K562 (cell line): Measurements from ENCODE around the gene EIF1B. TPM values are rescaled to one million over a fixed set of nuclear protein-coding genes. Genes with fewer than 3 reads are reported as not detected.
A peak's percentile ranks its signal among the peaks of the same experiment; 100 is the strongest.

ENCODE experiments used
- ARNT ChIP-seq, 2 experiments: fragments of 450-650 bp; IDR thresholded peaks; 2 replicates each; pipeline ENCODE4 v1.6.1; 2016; ENCODE audit warnings: mild to moderate bottlenecking in 1 of 2
- ATF7 ChIP-seq: fragments of 450-650 bp; IDR thresholded peaks from 2 replicates; pipeline ENCODE4 v1.7.1; 2014; ENCODE audit warnings: mild to moderate bottlenecking, moderate library complexity
- CHD2 ChIP-seq: IDR thresholded peaks from 2 replicates; pipeline ENCODE4 v1.6.1; 2011; ENCODE audit warnings: low read depth, low read length
- ELF1 ChIP-seq: fragments of 200-800 bp; sonication (Bioruptor generic); IDR thresholded peaks from 2 replicates; pipeline ENCODE4 v1.6.1; 2016; ENCODE audit warnings: missing genetic modification characterization, missing compliant biosample characterization
- MAZ ChIP-seq, 2 experiments: fragments of 450-650 bp in 1 of 2; sonication (generic) in 1 of 2; formaldehyde crosslinking; IDR thresholded peaks in 1 of 2; conservative IDR thresholded peaks in 1 of 2; 2 replicates each; pipeline versions ENCODE4 v1.4.0 to v1.5.0; 2020; ENCODE audit warnings: mild to moderate bottlenecking in 1 of 2, missing genetic modification reagents in 1 of 2
- NR4A1 ChIP-seq, 2 experiments: fragments of 250-450 bp in 1 of 2; fragments of 450-650 bp in 1 of 2; sonication (Bioruptor Pico) in 1 of 2; IDR thresholded peaks; 2 replicates each; pipeline versions ENCODE4 v1.4.0 to v1.6.1; 2016 to 2020; ENCODE audit warnings: mild to moderate bottlenecking in 2 of 2, missing compliant biosample characterization in 1 of 2, missing genetic modification characterization in 1 of 2, moderate library complexity in 1 of 2
- PHF8 ChIP-seq: fragments of 200-600 bp; sonication (generic); IDR thresholded peaks from 2 replicates; pipeline ENCODE4 v1.6.1; 2012; ENCODE audit warnings: mixed run types, mild to moderate bottlenecking, inconsistent platforms, low read length, moderate library complexity, borderline replicate concordance
- RNF2 ChIP-seq: sonication (generic); IDR thresholded peaks from 2 replicates; pipeline ENCODE4 v1.6.1; 2016
- TAF1 ChIP-seq: IDR thresholded peaks from 2 replicates; pipeline ENCODE4 v1.6.1; 2011; ENCODE audit warnings: mild to moderate bottlenecking, low read length, moderate library complexity; ENCODE audit not compliant: insufficient read depth, control insufficient read depth, severe bottlenecking; ENCODE audit errors: extremely low read depth
- ZFP1 ChIP-seq: fragments of 450-650 bp; formaldehyde crosslinking; IDR thresholded peaks from 2 replicates; pipeline ENCODE4 v1.4.0; 2020; ENCODE audit warnings: mild to moderate bottlenecking, mixed read lengths
- ZFX ChIP-seq: sonication (generic); formaldehyde crosslinking; IDR thresholded peaks from 2 replicates; pipeline ENCODE4 v1.8.0; 2022; ENCODE audit warnings: mild to moderate bottlenecking, missing genetic modification reagents, moderate library complexity
- polyA plus RNA-seq, 8 experiments: library from polyadenylated mRNA; depleted of rRNA in 4 of 8; stranded (reverse) in 5 of 8; unstranded in 3 of 8; fragments of >200 nt; fragmentation: Nextera tagmentation in 2 of 8; fragmentation: Illumina TruSeq in 1 of 8; extraction: Ambion mirVana in 2 of 8; extraction: Trizol in 1 of 8; gene quantifications; 2 replicates each; pipeline versions ENCODE4 v1.2.1 to v1.2.3, GENCODE V29; 2011 to 2014; ENCODE audit warnings: inconsistent platforms in 1 of 8, missing spikeins in 1 of 8
- total RNA-seq, 7 experiments: library from RNA; depleted of rRNA in 6 of 7; stranded (reverse); fragments of >200 nt in 6 of 7; fragmentation: Illumina TruSeq in 2 of 7; extraction: Trizol in 2 of 7; gene quantifications; 2 replicates each; pipeline versions ENCODE4 v1.2.1 to v1.2.3, GENCODE V29; 2011 to 2021; ENCODE audit warnings: low replicate concordance in 1 of 7
- TF ChIP-seq, protein P1 (sequence below): fragments of 450-650 bp; IDR thresholded peaks from 2 replicates; pipeline ENCODE4 v1.7.1; 2018; ENCODE audit warnings: mild to moderate bottlenecking, low read depth; ENCODE audit not compliant: partially characterized antibody
- TF ChIP-seq, protein P2 (sequence below): sonication (generic); formaldehyde crosslinking; IDR thresholded peaks from 2 replicates; pipeline ENCODE4 v1.8.0; 2022; ENCODE audit warnings: mild to moderate bottlenecking, missing genetic modification reagents
- TF ChIP-seq, protein P3 (sequence below), 2 experiments: IDR thresholded peaks; 2 replicates each; pipeline ENCODE4 v1.6.1; 2012; ENCODE audit warnings: improper control_type of control experiment in 2 of 2, low read depth in 2 of 2, low read length in 2 of 2, borderline replicate concordance in 1 of 2
- TF ChIP-seq, protein P4 (sequence below): sonication (generic); formaldehyde crosslinking; IDR thresholded peaks from 2 replicates; pipeline ENCODE4 v1.8.0; 2022; ENCODE audit warnings: missing genetic modification reagents, mild to moderate bottlenecking, borderline replicate concordance
- TF ChIP-seq, protein P5 (sequence below): fragments of 250-450 bp; sonication (Bioruptor Pico); IDR thresholded peaks from 2 replicates; pipeline ENCODE4 v1.5.0; 2021; ENCODE audit warnings: mild to moderate bottlenecking, borderline replicate concordance

EIF1B gene
- total and polyA plus RNA-seq, 9 of the 15 experiments (the other 6 are each of a cell fraction or from before 2014, with no cell fraction given) = 18.1 to 184 (median 78.9) TPM

DNA sequence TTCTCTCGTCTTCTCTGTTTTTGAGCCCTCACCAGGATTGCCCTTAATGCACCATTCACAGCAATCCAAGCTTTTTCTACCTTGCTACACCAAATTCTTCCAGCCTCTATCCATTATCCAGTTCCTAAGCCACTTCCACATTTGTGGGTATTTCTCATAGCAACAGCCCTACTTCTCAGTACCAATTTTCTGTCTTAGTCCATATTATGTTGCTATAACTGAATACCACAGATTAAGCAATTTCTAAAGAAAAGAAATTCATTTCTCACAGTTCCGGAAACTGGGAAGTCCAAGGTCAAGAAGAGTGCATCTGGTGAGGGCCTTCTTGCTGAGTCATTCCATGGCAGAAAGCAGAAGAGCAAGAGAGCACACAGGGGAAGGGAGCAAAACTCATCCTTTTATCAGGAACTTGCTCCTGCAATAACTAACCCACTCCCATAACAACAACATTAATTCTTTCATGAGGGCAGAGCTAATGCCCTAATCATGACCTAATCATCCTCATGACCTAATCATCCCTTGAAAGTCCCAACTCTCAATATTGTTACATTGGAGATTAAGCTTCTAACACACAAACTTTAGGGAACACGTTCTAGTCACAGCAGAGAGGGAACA is 9.7 kb upstream of the EIF1B start (continued):
- TF ChIP-seq, protein P1, sequence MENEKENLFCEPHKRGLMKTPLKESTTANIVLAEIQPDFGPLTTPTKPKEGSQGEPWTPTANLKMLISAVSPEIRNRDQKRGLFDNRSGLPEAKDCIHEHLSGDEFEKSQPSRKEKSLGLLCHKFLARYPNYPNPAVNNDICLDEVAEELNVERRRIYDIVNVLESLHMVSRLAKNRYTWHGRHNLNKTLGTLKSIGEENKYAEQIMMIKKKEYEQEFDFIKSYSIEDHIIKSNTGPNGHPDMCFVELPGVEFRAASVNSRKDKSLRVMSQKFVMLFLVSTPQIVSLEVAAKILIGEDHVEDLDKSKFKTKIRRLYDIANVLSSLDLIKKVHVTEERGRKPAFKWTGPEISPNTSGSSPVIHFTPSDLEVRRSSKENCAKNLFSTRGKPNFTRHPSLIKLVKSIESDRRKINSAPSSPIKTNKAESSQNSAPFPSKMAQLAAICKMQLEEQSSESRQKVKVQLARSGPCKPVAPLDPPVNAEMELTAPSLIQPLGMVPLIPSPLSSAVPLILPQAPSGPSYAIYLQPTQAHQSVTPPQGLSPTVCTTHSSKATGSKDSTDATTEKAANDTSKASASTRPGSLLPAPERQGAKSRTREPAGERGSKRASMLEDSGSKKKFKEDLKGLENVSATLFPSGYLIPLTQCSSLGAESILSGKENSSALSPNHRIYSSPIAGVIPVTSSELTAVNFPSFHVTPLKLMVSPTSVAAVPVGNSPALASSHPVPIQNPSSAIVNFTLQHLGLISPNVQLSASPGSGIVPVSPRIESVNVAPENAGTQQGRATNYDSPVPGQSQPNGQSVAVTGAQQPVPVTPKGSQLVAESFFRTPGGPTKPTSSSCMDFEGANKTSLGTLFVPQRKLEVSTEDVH = no peak
- peak; percentile 75 for TF ChIP-seq ELF1 (tag)
- peak; percentile 30; the same call in 1 of the 2 replicates for TF ChIP-seq CHD2
- peak in 1 of 2 experiments; percentile 42; a peak in 2 of 4 replicates for TF ChIP-seq MAZ (CRISPR knock-in tag; conservative IDR thresholded peaks at IDR 0.05 in 1 of 2, IDR thresholded peaks at IDR 0.05 in 1 of 2)
- TF ChIP-seq, protein P2, sequence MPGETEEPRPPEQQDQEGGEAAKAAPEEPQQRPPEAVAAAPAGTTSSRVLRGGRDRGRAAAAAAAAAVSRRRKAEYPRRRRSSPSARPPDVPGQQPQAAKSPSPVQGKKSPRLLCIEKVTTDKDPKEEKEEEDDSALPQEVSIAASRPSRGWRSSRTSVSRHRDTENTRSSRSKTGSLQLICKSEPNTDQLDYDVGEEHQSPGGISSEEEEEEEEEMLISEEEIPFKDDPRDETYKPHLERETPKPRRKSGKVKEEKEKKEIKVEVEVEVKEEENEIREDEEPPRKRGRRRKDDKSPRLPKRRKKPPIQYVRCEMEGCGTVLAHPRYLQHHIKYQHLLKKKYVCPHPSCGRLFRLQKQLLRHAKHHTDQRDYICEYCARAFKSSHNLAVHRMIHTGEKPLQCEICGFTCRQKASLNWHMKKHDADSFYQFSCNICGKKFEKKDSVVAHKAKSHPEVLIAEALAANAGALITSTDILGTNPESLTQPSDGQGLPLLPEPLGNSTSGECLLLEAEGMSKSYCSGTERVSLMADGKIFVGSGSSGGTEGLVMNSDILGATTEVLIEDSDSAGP (CRISPR knock-in tag) = no peak
- no peak for TF ChIP-seq ZFP1 (CRISPR knock-in tag)
- peak; percentile 35; the same call in 1 of the 2 replicates for TF ChIP-seq ATF7
- TF ChIP-seq ARNT (IDR thresholded peaks at IDR 0.05) = peak; percentile 45 to 49; a peak in 2 of 4 replicates
- TF ChIP-seq TAF1 = peak; percentile 97
- no peak for TF ChIP-seq NR4A1 (CRISPR knock-in tag; IDR thresholded peaks at IDR 0.05)
- peak; percentile 58 for TF ChIP-seq NR4A1 (tag; IDR thresholded peaks at IDR 0.05)
- TF ChIP-seq ZFX (CRISPR knock-in tag) = peak; percentile 51
- peak; percentile 76; the same call in 1 of the 2 replicates for TF ChIP-seq RNF2
- TF ChIP-seq, protein P3, sequence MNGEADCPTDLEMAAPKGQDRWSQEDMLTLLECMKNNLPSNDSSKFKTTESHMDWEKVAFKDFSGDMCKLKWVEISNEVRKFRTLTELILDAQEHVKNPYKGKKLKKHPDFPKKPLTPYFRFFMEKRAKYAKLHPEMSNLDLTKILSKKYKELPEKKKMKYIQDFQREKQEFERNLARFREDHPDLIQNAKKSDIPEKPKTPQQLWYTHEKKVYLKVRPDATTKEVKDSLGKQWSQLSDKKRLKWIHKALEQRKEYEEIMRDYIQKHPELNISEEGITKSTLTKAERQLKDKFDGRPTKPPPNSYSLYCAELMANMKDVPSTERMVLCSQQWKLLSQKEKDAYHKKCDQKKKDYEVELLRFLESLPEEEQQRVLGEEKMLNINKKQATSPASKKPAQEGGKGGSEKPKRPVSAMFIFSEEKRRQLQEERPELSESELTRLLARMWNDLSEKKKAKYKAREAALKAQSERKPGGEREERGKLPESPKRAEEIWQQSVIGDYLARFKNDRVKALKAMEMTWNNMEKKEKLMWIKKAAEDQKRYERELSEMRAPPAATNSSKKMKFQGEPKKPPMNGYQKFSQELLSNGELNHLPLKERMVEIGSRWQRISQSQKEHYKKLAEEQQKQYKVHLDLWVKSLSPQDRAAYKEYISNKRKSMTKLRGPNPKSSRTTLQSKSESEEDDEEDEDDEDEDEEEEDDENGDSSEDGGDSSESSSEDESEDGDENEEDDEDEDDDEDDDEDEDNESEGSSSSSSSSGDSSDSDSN (IDR thresholded peaks at IDR 0.05; ENCODE audit: borderline replicate concordance in 1 of 2, low read depth in 2 of 2, low read length in 2 of 2) = peak in 1 of 2 experiments; percentile 69; a peak in 1 of 4 replicates
- TF ChIP-seq, protein P4, sequence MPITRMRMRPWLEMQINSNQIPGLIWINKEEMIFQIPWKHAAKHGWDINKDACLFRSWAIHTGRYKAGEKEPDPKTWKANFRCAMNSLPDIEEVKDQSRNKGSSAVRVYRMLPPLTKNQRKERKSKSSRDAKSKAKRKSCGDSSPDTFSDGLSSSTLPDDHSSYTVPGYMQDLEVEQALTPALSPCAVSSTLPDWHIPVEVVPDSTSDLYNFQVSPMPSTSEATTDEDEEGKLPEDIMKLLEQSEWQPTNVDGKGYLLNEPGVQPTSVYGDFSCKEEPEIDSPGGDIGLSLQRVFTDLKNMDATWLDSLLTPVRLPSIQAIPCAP (CRISPR knock-in tag) = no peak
- TF ChIP-seq PHF8 = no peak; the same call in 1 of the 2 replicates
- TF ChIP-seq, protein P5, sequence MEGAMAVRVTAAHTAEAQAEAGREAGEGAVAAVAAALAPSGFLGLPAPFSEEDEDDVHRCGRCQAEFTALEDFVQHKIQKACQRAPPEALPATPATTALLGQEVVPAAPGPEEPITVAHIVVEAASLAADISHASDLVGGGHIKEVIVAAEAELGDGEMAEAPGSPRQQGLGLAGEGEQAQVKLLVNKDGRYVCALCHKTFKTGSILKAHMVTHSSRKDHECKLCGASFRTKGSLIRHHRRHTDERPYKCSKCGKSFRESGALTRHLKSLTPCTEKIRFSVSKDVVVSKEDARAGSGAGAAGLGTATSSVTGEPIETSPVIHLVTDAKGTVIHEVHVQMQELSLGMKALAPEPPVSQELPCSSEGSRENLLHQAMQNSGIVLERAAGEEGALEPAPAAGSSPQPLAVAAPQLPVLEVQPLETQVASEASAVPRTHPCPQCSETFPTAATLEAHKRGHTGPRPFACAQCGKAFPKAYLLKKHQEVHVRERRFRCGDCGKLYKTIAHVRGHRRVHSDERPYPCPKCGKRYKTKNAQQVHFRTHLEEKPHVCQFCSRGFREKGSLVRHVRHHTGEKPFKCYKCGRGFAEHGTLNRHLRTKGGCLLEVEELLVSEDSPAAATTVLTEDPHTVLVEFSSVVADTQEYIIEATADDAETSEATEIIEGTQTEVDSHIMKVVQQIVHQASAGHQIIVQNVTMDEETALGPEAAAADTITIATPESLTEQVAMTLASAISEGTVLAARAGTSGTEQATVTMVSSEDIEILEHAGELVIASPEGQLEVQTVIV (CRISPR knock-in tag) = no peak
